HFF-Myc (cell line): ENCODE measurements around the gene HLA-DPA1.
"Not testable (repeated sequence)": the region's sequence is repeated elsewhere in the genome, so short reads cannot be mapped to it uniquely, and the experiment has no call there.

Experiments
- DNase-seq: peaks from one replicate; pipeline ENCODE4 v3.0.0-alpha.2; 2011; ENCODE audit warnings: low read depth; ENCODE audit errors: extremely low read depth
- H3K4me3 ChIP-seq: replicated peaks from 2 replicates; pipeline ENCODE4 v1.5.1; 2011; ENCODE audit warnings: low read depth, mild to moderate bottlenecking, control low read depth, low read length
- TF ChIP-seq, protein P1 (sequence below): IDR thresholded peaks from 2 replicates; pipeline ENCODE4 v1.5.1; 2012; ENCODE audit warnings: mild to moderate bottlenecking, low read depth, low read length, control low read depth; ENCODE audit errors: missing control alignments

Gene HLA-DPA1

DNA sequence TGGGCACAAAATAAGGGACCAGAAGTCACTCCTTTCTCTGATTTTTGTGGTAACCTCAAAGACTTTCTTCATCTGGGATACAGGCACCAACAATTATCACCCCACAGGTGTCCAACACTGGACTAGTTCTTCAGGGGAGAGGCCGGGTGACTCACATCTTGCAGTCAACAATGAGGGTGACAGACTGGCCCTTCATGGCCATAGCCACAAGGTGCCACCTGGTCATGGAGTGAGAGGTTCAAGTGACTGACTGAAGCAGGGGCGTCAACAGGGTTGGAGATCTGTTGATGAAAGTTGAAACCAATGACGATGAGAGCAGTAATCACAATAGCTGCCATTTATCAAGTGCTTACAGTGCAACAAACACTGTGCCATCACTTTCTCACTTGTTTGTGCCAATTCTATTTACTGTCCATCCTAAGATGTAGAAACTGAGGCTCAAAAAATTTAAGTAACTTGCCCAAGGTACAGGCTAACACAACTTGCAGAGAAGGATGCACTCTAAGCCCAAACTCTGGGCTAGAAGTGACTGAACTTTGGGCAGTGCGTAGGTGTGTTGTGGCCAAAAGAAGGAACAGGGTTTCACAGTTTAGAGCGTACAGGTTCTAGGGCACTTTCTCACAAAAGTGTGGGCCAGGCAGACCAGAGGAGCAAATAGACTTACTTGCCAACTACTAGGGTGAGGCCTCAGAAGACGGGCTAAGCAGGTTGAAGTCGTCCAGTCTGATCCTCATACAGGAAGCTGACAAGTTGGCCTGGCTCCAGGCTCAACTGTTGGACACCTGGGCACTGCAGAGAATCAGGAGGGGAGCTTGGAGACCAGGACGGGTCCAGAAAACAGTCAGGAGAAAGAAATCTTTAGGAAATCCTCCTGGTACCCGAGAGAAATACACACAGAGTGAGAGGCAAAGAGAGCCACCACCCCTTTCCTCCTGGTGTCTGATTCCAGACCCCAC, 32.7 kb upstream of the HLA-DPA1 start:
- TF ChIP-seq, protein P1, sequence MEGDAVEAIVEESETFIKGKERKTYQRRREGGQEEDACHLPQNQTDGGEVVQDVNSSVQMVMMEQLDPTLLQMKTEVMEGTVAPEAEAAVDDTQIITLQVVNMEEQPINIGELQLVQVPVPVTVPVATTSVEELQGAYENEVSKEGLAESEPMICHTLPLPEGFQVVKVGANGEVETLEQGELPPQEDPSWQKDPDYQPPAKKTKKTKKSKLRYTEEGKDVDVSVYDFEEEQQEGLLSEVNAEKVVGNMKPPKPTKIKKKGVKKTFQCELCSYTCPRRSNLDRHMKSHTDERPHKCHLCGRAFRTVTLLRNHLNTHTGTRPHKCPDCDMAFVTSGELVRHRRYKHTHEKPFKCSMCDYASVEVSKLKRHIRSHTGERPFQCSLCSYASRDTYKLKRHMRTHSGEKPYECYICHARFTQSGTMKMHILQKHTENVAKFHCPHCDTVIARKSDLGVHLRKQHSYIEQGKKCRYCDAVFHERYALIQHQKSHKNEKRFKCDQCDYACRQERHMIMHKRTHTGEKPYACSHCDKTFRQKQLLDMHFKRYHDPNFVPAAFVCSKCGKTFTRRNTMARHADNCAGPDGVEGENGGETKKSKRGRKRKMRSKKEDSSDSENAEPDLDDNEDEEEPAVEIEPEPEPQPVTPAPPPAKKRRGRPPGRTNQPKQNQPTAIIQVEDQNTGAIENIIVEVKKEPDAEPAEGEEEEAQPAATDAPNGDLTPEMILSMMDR: no peak
- no peak for DNase-seq
- no peak overlapping the region for H3K4me3 ChIP-seq

DNA sequence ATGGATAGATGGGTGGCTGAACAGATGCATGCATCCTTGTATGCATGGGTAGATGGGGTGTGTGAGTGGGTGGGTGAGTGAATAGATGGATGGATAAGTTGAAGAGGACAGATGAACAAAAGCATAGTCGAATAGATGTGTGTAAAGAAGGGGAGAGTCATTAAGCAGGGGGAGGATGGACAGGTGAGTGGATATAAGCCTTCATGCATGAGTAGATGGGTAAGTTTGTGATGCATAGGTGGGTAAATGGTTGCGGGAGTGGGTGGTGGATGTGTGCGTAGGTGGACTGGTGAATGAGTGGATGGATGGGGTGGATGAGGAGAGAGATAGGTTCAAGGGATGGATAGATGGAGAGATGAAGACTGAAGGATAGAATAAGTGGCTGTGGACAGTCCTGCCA, 31.9 kb upstream of the HLA-DPA1 start:
- no peak overlapping the region for H3K4me3 ChIP-seq
- TF ChIP-seq, protein P1: no peak

DNA sequence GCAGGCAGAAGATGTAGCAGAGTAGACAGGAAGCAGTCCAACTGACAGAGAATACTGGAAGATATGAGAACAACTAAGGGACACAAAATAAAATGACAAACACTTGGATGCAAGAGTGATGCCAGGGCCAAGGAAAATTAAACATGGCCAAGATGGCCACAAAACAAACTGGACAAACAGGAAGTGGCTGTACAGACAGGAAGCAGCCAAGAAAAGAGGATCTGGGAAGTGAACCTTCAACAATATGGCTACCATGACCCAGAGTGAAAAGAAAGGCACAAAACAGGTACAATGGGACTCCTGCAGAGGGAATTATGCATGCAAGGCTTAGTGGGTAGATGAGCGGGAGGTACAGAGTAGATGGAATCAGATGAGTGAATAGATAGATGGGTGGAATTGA, 31.4 kb upstream of the HLA-DPA1 start:
- DNase-seq: no peak
- TF ChIP-seq, protein P1: no peak

More for the DNA sequence above, 31.9 kb upstream of the HLA-DPA1 start:
- DNase-seq: no peak

DNA sequence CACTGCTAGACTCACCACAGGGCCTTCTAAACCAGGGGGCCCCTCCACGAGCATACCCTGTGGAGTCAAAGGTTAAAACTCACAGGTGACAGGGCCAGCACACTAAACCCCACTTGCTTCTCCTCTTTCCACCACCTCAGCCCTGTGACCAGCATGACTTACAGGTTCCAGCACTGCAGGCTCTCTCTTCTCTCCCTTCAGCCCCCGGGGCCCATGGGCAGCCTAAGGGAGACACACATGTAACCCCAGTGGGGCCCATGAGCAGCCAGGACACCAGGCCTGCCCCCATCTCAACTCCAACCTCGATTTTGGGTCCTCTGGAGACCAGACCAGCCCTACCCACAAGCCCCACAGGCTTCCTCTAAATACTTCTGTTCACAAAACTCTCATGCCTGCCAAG, 30.3 kb upstream of the HLA-DPA1 start:
- no peak for DNase-seq
- no peak overlapping the region for H3K4me3 ChIP-seq
- TF ChIP-seq, protein P1: no peak

More for the DNA sequence above, 31.4 kb upstream of the HLA-DPA1 start:
- H3K4me3 ChIP-seq: no peak overlapping the region

DNA sequence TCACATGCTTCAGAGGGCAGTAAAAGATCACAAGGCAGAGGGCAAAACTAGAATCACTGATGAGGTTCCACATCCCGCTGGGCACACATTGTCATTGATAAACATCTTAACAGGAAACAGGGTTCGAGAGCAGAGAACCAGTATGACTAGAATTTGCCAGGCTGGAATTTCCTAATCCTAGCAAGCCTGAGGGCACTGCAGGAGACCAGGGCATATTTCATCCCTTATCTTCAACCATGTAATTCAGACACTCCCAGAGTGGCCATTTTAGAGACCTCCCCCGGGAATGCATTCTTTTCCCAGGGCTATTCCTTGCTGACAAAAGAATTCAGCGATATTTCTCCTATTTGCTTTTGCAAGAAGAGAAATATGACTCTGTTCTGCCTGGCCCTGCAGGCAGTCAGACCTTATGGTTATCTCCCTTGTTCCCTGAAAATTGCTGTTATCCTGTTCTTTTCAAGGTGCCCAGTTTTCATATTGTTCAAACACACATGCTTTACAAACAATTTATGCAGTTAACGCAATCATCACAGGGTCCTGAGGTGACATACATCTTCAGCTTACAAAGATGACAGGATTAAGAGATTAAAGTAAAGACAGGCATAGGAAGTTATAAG, 27.8 kb upstream of the HLA-DPA1 start:
- H3K4me3 ChIP-seq, DNase-seq: not testable (repeated sequence)

DNA sequence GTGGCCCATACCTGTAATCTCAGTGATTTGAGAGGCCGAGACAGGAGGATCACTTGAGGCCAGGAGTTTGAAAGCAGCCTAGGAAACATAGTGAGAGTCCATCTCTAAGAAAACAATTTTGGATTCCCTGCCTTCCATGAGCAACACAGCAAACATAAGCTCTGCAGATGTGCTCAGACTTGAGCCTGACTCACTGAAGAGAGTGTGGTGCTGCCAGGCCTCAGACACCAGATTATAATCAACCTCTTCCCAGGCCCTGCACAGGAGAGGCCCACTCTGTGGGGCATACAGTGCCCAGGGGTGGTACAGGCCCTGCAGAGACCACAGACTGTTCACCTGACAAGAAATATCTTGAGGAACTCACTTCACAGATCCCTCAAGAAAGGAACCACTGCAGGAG, 22.2 kb upstream of the HLA-DPA1 start:
- TF ChIP-seq, protein P1: no peak
- no peak for DNase-seq
- no peak overlapping the region for H3K4me3 ChIP-seq

DNA sequence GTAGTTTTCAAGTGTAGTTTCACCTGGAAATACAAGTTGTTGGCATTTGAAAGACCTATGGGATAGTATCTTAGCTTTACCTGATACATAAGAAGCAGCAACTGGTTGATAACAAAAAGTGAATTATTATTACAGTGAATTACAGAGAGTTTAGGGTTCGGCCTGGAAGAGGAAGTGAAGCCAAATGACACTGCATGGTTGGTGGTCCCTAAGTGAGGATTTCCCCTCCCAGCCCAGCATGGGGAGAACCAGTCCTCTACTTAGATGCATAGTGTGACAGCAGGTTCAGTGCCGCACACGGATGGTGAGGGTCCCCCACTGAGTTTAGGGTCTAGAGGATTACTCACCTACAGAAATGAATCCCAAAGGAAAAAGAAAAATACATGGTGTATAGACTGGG, 20.4 kb upstream of the HLA-DPA1 start:
- DNase-seq: no peak
- no peak overlapping the region for H3K4me3 ChIP-seq
- TF ChIP-seq, protein P1: no peak
